Measurements from ENCODE around the gene FUBP1.
"Not testable (repeated sequence)": the region's sequence is repeated elsewhere in the genome, so short reads cannot be mapped to it uniquely, and the experiment has no call there.

Gene FUBP1

DNA sequence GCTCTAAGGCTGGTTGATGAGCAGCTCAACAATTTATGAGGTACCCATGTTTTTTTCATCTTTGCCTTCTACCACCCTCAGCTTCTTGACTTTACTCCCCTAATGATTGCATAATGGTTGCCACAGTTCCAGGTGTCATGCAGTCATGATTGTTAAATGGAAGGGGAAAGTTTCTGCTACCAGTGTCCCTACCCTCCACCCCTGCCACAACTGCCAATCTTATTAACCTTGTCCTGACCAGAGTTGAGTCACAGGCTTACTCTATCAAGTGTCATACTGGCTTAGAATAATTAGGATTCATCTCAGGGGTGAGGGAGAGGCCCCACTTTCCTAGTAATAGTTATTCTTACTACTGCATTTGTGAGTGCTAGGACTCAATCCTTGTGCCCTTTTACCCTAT, 7.9 kb upstream of the FUBP1 start:
- no peak for DNase-seq

DNA sequence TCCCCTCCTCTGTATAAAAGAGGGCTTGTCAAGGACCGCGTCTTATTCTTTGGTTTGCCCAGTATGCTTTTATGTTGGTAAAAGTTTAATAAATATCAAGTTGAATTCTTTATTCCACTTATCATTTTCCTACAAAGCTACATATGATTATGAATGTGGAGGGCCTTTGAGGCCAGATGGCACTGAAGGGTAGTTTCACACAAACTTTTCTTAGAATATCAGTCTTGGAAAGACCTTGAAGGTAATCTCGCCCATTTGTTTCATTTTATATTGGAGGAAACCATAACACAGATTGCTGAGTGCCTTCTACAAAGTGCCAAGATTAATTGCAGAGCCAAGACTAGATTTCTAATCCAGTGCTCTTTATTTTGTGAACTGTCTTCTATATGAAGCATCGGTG, 5.8 kb upstream of the FUBP1 start:
- DNase-seq = no peak

DNA sequence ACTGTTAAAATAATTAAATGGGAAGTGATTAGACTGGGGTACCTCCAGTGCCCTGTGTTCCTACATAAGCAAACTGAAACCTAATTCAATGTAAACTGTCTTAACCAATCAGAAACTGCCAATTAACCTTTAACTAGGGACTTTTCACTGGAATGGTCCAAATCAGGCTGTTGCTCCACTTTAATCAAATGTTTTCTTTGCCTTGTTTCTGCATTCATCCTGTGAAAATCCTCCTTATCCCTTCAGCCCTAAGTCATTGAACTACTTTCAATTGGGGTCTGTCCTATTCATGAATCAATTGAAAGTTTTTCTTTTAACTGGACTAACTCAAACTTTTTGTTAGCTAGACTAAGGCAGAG, 5.1 kb upstream of the FUBP1 start:
- DNase-seq = no peak

DNA sequence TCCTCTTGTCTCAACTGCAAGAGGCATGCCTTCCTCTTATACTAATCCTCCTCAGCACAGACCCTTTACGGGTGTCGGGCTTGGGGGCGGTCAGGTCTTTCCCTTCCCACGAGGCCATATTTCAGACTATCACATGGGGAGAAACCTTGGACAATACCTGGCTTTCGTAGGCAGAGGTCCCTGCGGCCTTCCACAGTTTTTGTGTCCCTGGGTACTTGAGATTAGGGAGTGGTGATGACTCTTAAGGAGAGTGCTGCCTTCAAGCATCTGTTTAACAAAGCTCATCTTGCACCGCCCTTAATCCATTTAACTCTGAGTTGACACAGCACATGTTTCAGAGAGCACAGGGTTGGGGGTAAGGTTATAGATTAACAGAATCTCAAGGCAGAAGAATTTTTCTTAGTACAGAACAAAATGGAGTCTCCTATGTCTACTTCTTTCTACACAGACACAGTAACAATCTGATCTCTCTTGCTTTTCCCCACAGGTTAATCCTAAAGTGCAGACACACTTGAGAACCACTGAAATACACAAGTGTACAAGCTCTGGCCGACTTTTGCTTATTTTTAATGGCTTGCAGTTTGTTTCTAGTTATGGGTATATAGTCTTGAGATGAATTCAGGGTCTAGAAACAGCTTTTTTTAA, 4.6 kb upstream of the FUBP1 start:
- DNase-seq = not testable (repeated sequence)

GRCh38 chr1:77978293-77978968, 441 bp downstream of the FUBP1 start:
- DNase-seq = peak; percentile 89

GRCh38 chr1:77977989-77978292, 931 bp downstream of the FUBP1 start:
- no peak for DNase-seq

DNA sequence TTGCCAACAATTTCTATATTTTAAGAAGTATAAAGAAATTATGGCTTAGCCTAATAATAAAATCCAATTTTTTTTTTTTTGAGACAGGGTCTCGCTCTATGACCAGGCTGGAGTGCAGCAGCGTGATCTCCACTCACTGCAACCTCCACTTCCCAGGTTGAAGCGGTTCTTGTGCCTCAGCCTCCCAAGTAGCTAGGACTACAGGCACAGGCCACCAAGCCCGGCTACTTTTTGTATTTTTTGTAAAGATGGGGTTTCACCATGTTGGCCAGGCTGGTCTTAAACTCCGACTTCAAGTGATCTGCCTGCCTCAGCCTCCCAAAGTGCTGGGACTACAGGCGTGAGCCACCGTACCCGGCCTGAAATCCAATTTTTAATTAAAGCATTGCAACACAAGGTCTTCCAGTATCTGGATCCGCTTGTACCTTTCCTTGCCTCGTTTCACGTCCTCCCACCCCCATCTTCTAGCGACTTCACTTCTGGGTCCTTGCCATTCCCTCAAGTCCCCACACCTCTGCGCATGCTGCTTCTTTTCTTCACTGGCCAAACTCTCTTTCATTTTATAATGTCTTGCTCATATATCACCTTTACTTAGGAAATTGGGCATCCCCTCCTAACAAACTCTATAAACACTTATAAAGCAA, 2.3 kb downstream of the FUBP1 start:
- DNase-seq = no peak

GRCh38 chr1:77975907-77976306, 3.0 kb downstream of the FUBP1 start:
- DNase-seq = no peak

DNA sequence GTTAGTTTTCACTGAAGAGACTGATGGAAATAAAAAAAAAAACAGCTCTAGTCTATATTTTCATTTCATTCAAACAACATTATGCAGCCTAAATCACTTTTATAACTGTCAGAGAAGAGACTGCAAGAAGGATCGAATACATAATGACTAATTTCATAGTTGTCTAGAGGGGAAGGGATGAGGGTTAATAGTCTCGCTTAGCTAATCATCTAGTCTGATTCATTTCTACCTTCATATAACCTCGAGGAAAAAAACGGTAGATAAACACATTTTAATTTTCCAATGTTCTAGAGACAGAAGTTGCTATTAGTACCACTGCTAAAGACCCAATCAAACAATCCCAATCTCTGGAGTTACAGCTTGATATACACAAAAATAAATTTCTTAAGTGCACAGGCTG, 3.5 kb downstream of the FUBP1 start:
- peak; percentile 54 for DNase-seq

DNA sequence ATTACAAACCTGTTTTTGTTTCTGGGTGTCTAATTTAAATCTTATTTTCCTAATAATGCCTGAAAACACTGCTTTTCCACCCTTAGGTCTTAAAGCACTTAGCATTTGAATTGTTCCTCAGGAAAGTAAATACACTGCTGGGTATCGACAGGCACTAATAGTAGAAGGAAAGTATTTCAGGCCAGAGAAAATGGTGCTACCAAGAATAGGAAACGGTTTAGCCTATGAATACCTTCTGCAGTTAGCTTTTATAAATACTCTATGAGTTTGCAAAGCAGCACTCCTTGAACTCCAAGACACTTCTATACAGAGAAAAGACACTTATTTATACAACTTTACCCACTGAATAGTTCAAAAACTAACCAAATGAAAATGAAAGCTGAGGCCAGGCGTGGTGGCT, 6.8 kb downstream of the FUBP1 start:
- DNase-seq = no peak

- DNase-seq = peak; percentile 13
Observed at GRCh38 chr1:77970192-77970591, 8.7 kb downstream of the FUBP1 start.

GRCh38 chr1:77966291-77966690, 12.6 kb downstream of the FUBP1 start:
- DNase-seq = no peak

- DNase-seq = no peak
Observed at GRCh38 chr1:77961392-77961791, 17.5 kb downstream of the FUBP1 start.

DNA sequence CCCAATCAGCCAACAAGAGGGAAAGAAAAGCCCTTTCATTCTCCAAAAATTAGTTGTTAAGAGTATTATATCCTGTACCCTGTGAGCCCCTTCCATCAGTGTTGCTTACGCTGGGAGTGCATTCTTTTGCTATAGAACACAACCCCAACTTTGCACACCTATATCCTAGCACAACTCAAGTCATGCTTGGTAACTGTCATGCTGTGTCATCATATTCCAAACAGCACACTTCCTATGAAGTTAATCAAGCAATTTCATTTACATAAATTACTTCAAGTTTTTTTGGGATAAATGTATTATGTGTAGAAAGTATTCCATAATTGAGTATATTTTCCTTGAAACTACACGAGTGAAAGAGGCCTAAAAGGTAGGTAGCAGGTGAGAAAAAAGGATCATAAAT, 20.0 kb downstream of the FUBP1 start:
- DNase-seq = no peak

- DNase-seq = no peak
Observed at GRCh38 chr1:77958391-77958790, 20.5 kb downstream of the FUBP1 start.

DNA sequence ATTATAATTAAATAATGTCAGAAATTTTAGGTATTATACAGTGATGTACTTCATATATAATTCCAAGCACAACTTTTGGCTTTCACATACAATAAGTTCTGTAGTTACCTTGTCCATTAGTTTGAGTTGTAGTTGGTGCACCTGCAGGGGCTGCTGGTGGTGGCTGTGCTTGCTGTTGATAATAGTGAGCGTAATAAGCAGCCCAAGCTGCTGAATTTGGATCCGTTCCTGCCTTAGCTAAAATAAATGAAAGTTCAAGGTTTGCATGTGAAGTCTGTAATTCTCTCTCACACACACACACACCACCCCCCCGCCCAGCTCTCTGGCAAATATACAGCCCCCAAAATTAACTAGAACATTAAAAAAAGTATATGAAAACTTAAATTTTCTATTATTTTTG, 22.4 kb downstream of the FUBP1 start:
- DNase-seq = no peak

GRCh38 chr1:77955709-77956108, 23.2 kb downstream of the FUBP1 start:
- DNase-seq = no peak

- DNase-seq = peak; percentile 24
Observed at GRCh38 chr1:77954521-77954920, 24.4 kb downstream of the FUBP1 start.

DNA sequence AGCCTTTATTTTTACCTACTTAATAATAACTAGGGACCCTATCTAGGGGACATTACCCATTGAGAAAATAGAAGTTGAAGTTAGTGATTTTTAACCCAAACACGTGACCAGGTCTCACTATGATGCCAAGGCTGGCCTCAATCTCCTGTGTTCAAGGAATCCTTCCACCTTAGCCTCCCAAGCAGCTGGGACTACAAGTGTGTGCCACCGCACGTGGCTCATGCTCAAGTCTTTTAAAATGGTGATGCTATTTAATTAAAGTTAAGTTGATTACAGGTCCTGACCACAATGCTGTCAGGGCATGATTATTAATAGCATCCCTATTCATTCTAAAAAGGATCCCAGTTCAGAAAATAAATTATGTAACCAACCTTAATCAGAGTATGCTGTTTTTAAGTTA, 25.0 kb downstream of the FUBP1 start:
- DNase-seq = no peak

- DNase-seq = no peak
Observed at GRCh38 chr1:77951328-77951727, 27.5 kb downstream of the FUBP1 start.

GRCh38 chr1:77950873-77951272, 28.0 kb downstream of the FUBP1 start:
- no peak for DNase-seq

DNA sequence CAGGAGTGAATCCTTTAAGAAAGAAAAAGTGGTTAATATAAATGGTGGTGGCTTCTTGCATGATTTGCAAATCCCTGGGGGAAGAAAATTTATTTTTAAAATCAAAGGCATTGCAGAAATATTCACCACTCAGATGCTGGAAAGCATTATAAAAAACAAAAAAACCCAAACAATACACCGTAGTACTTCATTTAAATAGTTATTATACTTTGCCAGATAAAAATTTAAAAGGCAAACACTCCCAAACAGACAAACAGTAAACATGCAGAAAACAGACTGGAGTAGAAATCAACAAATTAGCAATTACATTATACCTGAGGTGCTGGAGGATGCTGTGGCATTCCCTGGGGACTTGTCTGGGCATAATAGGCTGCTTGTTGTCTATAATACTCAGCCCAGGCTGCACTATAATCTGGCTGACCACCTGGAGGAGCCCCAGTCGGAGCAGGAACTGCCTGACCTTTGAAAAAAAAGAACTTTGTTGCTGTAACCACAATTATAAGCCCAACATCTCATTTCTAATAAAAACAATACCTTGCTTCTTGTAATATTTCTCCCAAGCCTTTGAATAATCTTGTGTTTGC, 29.9 kb downstream of the FUBP1 start:
- DNase-seq = peak; percentile 17

DNA sequence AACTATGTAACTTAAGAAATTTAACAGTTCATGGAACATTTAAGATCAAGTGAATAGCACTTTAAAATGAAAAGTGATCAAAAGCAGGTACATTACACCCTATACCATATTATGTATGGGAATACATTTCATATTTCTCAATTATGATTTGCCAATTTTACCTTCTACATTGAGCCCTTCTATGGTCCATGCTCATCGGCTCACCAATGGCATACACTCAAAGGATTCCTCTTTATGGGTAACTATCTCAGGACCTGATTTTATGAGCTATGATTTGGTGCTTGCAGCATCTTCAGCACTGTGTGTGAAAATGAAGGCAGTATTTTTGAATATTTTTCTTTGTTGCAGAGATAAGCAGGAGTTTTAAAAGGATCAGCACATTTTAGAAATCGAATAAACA, 33.5 kb downstream of the FUBP1 start:
- no peak for DNase-seq

- no peak for DNase-seq
Observed at GRCh38 chr1:77942400-77943140, 36.3 kb downstream of the FUBP1 start.
